GM21423 (cell line): Measurements from ENCODE around the gene AMZ1.
A peak's percentile ranks its signal among the peaks of the same experiment; 100 is the strongest.
"Not testable (repeated sequence)": the region's sequence is repeated elsewhere in the genome, so short reads cannot be mapped to it uniquely, and the experiment has no call there.

Experiments
- ATAC-seq: cut with Tn5 transposase; IDR thresholded peaks from one replicate; pipeline ENCODE4 v1.9.1; 2021; ENCODE audit warnings: mild to moderate bottlenecking, moderate library complexity; ENCODE audit not compliant: unreplicated experiment

AMZ1 gene

DNA sequence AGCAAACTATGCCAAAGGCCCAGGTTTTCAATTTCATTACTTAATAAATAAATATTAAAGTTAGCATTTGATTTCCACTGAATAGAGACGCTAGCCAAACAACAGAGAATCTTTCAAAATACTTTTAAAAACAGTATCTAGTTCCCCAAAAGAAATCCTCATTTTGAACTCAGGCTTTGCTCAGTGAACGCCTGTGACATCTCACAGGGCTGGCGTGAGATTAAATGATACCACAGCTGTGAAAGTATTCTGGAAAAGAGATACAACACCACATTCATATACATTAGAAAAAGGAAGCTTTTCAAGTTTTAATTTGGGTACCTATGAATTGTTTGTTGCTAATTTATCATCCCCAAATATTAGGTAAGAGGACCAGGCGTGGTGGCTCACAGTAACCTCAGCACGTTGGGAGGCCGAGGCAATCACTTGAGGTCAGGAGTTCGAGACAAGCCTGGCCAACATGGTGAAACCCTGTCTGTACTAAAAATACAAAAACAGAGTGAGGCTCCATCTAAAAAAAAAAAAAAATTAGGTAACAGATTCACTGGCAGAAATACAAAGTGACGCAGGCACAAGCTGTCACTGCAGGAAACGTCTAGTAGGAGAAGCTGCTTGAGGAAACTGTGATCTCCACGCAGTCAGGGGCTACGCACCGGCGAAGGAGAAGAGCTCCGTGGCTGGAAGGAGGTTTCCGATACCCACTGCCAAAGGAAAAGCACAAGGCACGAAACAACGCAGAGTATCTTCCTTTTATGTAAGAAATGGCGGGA lies 50.0 kb downstream of the AMZ1 start:
- no peak for ATAC-seq

DNA sequence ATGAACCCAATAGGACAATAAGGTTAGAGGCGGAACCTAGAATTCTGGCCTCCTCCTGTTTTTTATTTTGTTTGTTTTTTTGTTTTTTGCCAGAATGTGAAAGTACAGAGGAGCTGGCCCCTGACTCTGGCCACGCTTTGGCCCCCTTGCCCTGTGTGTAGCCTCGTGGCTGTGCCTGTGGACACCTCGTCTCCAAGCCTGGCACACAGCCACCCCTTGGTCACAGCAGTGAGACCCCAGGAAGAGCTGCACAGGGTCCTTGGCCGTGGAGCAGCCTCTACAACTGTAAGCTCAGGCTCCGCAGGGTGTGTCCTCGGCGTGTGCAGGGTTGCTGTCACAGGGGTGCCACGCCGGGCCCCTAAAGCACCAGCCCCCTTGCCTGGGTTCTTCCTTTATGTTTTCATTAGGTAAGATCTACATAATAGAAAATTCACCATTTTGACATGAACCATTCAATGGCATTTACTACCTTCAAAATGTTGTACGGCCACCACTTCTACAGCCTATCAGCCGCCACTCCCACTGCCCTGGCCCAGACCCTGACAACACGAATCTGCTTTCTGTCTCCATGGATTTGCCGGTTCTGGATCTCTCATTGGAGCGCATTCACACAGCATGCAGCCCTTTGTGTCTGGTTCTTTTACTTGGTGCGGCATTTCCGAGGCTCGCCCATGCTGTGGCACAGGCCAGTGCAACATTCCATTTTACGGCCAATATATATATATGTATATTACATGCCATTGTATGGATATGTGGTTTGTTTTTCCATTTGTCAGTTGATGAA lies 51.0 kb downstream of the AMZ1 start:
- ATAC-seq = no peak

- ATAC-seq = not testable (repeated sequence)
These were observed 55.7 kb downstream of the AMZ1 start for GRCh38 chr7:2743523-2744185.

DNA sequence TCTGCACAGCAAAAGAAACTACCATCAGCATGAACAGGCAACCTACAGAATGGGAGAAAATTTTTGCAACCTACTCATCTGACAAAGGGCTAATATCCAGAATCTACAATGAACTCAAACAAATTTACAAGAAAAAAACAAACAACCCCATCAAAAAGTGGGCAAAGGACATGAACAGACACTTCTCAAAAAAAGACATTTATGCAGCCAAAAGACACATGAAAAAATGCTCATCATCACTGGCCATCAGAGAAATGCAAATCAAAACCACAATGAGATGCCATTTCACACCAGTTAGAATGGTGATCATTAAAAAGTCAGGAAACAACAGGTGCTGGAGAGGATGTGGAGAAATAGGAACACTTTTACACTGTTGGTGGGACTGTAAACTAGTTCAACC lies 60.7 kb downstream of the AMZ1 start:
- ATAC-seq = not testable (repeated sequence)

DNA sequence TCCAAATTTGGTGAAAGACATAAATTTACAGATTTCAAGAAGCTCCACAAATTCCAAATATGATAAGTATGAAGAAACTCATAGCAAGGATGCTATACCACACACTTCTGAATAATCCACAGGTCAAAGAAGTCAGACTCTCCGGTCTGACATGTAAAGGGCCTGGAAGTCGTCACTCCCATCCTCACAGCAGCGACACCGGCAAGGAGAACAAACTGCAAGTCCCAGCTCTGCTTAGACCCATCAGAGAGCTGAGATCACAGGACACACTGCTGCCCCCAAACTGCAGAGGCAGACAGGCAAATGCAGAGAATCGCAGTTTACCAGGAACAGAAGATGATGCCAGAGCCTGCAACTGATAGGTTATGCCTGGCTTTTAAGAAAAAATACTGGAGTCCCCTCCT lies 62.0 kb downstream of the AMZ1 start:
- no peak for ATAC-seq

- ATAC-seq = no peak
These were observed 63.1 kb downstream of the AMZ1 start for GRCh38 chr7:2751086-2751485.

GRCh38 chr7:2753148-2753547 lies 65.1 kb downstream of the AMZ1 start:
- no peak for ATAC-seq

- no peak for ATAC-seq
These were observed 66.1 kb downstream of the AMZ1 start for GRCh38 chr7:2754086-2754485.

GRCh38 chr7:2754912-2755311 lies 66.9 kb downstream of the AMZ1 start:
- ATAC-seq = no peak

GRCh38 chr7:2755531-2755930 lies 67.5 kb downstream of the AMZ1 start:
- no peak for ATAC-seq

DNA sequence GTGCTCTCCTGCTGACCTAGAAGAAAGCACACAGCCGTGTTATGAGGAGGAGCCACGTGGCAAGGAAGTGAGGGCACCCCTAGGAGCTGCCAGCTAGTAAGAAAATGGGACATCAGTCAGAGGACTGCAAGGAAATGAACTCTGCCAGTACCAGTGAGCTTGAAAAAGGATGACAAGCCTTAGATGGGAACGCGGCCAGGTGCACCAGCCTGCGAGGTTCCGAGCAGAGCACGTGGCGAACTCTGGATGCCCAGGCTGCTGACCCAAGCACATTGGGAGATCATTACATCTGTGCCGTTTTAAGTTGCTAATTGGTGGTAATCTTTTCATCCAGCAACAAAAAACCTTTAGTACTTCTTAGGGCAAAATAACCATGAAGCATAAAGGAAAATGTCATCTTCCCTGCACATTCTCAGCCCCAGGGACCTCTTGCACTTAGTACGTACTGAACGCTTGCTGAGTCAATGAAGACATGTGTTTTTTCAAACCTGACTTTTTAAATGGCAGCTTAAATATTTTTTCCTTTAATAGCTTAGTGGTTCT lies 69.4 kb downstream of the AMZ1 start:
- peak; percentile 5 for ATAC-seq

- peak; percentile 58 for ATAC-seq
These were observed 70.1 kb downstream of the AMZ1 start for GRCh38 chr7:2757904-2758672.

- no peak for ATAC-seq
These were observed 70.9 kb downstream of the AMZ1 start for GRCh38 chr7:2758673-2759616.

DNA sequence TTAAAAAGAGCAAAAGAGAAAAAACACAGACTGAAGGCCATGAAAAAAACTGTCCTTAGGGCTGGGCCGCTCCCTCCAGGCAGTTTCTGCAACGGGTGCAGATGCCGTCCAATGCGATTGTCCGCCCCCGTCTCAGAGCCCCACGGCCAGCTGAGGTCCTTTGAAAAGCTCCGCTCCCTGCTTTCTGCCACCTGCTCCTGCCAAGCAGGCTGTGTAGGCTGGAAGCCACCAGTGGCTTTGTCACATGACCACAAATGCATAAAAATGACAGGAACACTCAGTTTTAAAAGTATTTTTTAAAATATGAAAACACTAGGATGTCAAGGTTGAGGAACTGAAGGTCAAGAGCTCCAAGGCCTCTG lies 71.7 kb downstream of the AMZ1 start:
- no peak for ATAC-seq

DNA sequence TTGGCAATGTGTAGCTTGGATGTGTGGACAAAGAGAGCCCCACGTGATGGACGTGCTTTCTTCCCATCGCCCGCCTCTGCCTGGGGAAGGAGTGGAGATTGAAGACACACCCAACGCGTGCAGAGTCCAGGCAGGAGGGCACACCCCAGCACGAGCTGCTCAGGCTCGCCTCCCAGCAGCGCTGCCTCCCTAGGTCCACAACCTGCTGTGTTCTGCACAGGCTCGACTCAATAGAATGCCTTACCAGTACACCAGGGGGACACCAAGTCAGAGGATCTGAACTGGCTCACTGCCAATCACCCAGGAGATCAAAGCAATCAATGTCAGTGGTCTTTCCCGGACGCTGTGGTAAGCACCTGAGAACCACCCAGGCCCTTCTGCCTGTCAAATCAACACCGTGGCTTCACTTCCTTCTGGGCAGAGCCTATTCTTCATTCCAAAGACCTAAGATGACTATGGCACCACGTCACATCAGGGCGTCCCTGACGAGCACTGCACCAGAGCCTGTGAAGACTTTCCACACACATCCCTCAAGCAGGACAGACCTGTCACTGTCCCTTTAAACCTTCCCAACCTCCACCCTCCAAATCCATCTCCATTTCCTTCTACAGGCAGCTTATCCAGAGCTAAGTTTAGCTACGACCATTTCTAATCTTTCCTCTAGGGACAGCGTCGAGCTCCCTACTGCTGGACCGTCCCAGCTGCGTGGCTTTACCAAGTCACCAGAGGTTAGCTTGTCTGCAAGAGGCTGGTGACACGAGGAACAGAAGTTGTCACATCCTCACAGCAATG lies 72.3 kb downstream of the AMZ1 start:
- ATAC-seq = no peak

GRCh38 chr7:2761131-2761624 lies 73.2 kb downstream of the AMZ1 start:
- ATAC-seq = no peak

- ATAC-seq = no peak
These were observed 73.9 kb downstream of the AMZ1 start for GRCh38 chr7:2761801-2762497.

DNA sequence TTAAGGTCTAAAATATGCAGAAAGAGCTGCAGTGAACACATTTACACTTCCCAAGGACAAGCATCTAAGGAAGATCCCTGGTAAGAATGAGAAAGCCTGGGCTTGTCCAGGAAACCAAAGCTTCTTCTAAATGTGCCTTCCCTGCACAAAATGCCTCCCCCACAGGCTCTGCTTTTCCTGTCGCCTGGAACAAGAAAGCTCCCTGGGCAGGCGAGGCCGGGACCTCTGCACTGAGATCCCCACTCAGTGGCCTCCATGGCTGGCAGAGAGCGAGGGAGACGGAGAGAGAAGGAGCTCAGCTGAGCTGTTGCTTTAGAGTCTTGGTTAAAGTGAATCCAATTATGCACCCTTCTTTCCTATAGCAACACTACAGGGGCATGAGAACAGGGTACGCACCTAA lies 75.6 kb downstream of the AMZ1 start:
- ATAC-seq = no peak
